Activated CD4-positive, alpha-beta memory T cell treated with anti-CD3 and anti-CD28 coated beads, Interleukin-2, amount 10 ng/mL, durations not matched to agents 7 days and 5 days (primary cell): ENCODE data around the gene SPTSSB. TPM values are rescaled to one million over a fixed set of nuclear protein-coding genes. Genes with fewer than 3 reads are reported as not detected.

Source experiments
- CTCF ChIA-PET: fragments of 350-600 bp; sonication (Branson Sonifier 250); formaldehyde crosslinking; loops from one replicate; lab custom pipeline; 2021; ENCODE audit warnings: antibody characterized with exemption, inconsistent platforms; lab: Charles Lee
- POLR2A ChIA-PET: fragments of 350-600 bp; sonication (Branson Sonifier 250); formaldehyde crosslinking; loops from one replicate; lab custom pipeline; 2021; ENCODE audit warnings: antibody characterized with exemption; lab: Charles Lee
- DNase-seq: peaks from one replicate; pipeline ENCODE4 v3.0.0-alpha.2; 2020
- H3K27ac Mint-ChIP-seq: one replicate; pipeline ENCODE4 v1.8.0; 2021; ENCODE audit warnings: mild to moderate bottlenecking, mixed read lengths
- H3K27me3 Mint-ChIP-seq: one replicate; pipeline ENCODE4 v1.8.0; 2021; ENCODE audit warnings: mixed read lengths
- H3K36me3 Mint-ChIP-seq: one replicate; pipeline ENCODE4 v1.8.0; 2021; ENCODE audit warnings: low read depth, mixed read lengths
- H3K4me1 Mint-ChIP-seq: one replicate; pipeline ENCODE4 v1.8.0; 2021; ENCODE audit warnings: mixed read lengths
- H3K4me3 Mint-ChIP-seq: one replicate; pipeline ENCODE4 v1.8.0; 2021; ENCODE audit warnings: mild to moderate bottlenecking, mixed read lengths
- H3K9me3 Mint-ChIP-seq: one replicate; pipeline ENCODE4 v1.8.0; 2021; ENCODE audit warnings: mixed read lengths
- total RNA-seq, 2 experiments: library from RNA; stranded (reverse); gene quantifications; one replicate each; pipeline ENCODE4 v1.2.3, GENCODE V29; 2021

Gene SPTSSB
- total RNA-seq, 2 experiments from 2014 or later: not detected

- H3K9me3 Mint-ChIP-seq: no peaks in the 10 kb centered on the region
- peak overlapping the region; percentile 54 for H3K4me3 Mint-ChIP-seq
- H3K27ac Mint-ChIP-seq: no peak overlapping the region
- H3K27me3 Mint-ChIP-seq: peaks cover 75% of the 10 kb centered on the region
- H3K36me3 Mint-ChIP-seq: no peaks in the 10 kb centered on the region
- POLR2A ChIA-PET: no interaction called here
- no peak for DNase-seq
- CTCF ChIA-PET: interaction anchor here (0.9 kb wide), 1 partner anchor 12 kb away, joined by 3 read pairs; no protein-coding TSS in a partner anchor
- H3K4me1 Mint-ChIP-seq: peaks cover 12% of the 10 kb centered on the region
Observed at GRCh38 chr3:161372321-161373260, 1.3 kb upstream of the SPTSSB start.

- CTCF ChIA-PET: no interaction called here
- DNase-seq: no peak
- Mint-ChIP-seq H3K9me3 (no peaks in the 10 kb centered on the region), H3K4me3 (no peak overlapping the region), H3K4me1 (peaks cover 12% of the 10 kb centered on the region), H3K27ac (no peak overlapping the region), H3K27me3 (peaks cover 70% of the 10 kb centered on the region), H3K36me3 (no peaks in the 10 kb centered on the region)
- POLR2A ChIA-PET: no interaction called here
Observed at GRCh38 chr3:161369531-161369930, 1.8 kb downstream of the SPTSSB start.

GRCh38 chr3:161366094-161366493 is 5.2 kb downstream of the SPTSSB start:
- Mint-ChIP-seq H3K4me3 (no peak overlapping the region), H3K36me3 (no peaks in the 10 kb centered on the region), H3K27ac (no peak overlapping the region), H3K4me1 (no peaks in the 10 kb centered on the region), H3K9me3 (no peaks in the 10 kb centered on the region), H3K27me3 (peaks cover 40% of the 10 kb centered on the region)
- ChIA-PET POLR2A (no interaction called here), CTCF (no interaction called here)
- no peak for DNase-seq

GRCh38 chr3:161358488-161358887 is 12.8 kb downstream of the SPTSSB start:
- H3K9me3 Mint-ChIP-seq: no peaks in the 10 kb centered on the region
- no peak for DNase-seq
- ChIA-PET POLR2A (no interaction called here), CTCF (interaction anchor here (1.2 kb wide), 1 partner anchor 12 kb away, joined by 3 read pairs; no protein-coding TSS in a partner anchor)
- H3K27me3 Mint-ChIP-seq: peaks cover 10% of the 10 kb centered on the region
- H3K27ac Mint-ChIP-seq: no peak overlapping the region
- H3K36me3 Mint-ChIP-seq: no peaks in the 10 kb centered on the region
- H3K4me3 Mint-ChIP-seq: no peak overlapping the region
- no peaks in the 10 kb centered on the region for H3K4me1 Mint-ChIP-seq

- Mint-ChIP-seq H3K27me3 (peaks cover 20% of the 10 kb centered on the region), H3K36me3 (no peaks in the 10 kb centered on the region), H3K27ac (no peak overlapping the region), H3K4me1 (no peaks in the 10 kb centered on the region), H3K4me3 (no peak overlapping the region), H3K9me3 (no peaks in the 10 kb centered on the region)
- POLR2A ChIA-PET: no interaction called here
- CTCF ChIA-PET: no interaction called here
- DNase-seq: no peak
Observed at GRCh38 chr3:161356287-161356686, 15.0 kb downstream of the SPTSSB start.

- Mint-ChIP-seq H3K4me1 (no peaks in the 10 kb centered on the region), H3K27ac (no peak overlapping the region), H3K9me3 (no peaks in the 10 kb centered on the region), H3K36me3 (no peaks in the 10 kb centered on the region), H3K4me3 (no peak overlapping the region), H3K27me3 (peaks cover 24% of the 10 kb centered on the region)
- ChIA-PET POLR2A (no interaction called here), CTCF (no interaction called here)
- no peak for DNase-seq
Observed at GRCh38 chr3:161355508-161355907, 15.8 kb downstream of the SPTSSB start.

GRCh38 chr3:161354554-161354953 is 16.8 kb downstream of the SPTSSB start:
- Mint-ChIP-seq H3K27me3 (peaks cover 29% of the 10 kb centered on the region), H3K27ac (no peak overlapping the region), H3K36me3 (no peaks in the 10 kb centered on the region), H3K9me3 (no peaks in the 10 kb centered on the region), H3K4me1 (peaks cover 5% of the 10 kb centered on the region), H3K4me3 (no peak overlapping the region)
- ChIA-PET POLR2A (no interaction called here), CTCF (no interaction called here)
- DNase-seq: no peak

GRCh38 chr3:161351330-161351729 is 20.0 kb downstream of the SPTSSB start:
- ChIA-PET CTCF (no interaction called here), POLR2A (no interaction called here)
- no peaks in the 10 kb centered on the region for H3K9me3 Mint-ChIP-seq
- H3K4me1 Mint-ChIP-seq: peaks cover 7% of the 10 kb centered on the region
- no peak overlapping the region for H3K27ac Mint-ChIP-seq
- no peak overlapping the region for H3K4me3 Mint-ChIP-seq
- H3K27me3 Mint-ChIP-seq: peaks cover 40% of the 10 kb centered on the region
- H3K36me3 Mint-ChIP-seq: no peaks in the 10 kb centered on the region
- DNase-seq: no peak

GRCh38 chr3:161350916-161351315 is 20.4 kb downstream of the SPTSSB start:
- H3K4me3 Mint-ChIP-seq: no peak overlapping the region
- peaks cover 38% of the 10 kb centered on the region for H3K27me3 Mint-ChIP-seq
- no peaks in the 10 kb centered on the region for H3K36me3 Mint-ChIP-seq
- no peak for DNase-seq
- H3K4me1 Mint-ChIP-seq: peaks cover 7% of the 10 kb centered on the region
- CTCF ChIA-PET: no interaction called here
- H3K27ac Mint-ChIP-seq: no peak overlapping the region
- H3K9me3 Mint-ChIP-seq: no peaks in the 10 kb centered on the region
- POLR2A ChIA-PET: no interaction called here

GRCh38 chr3:161349529-161350312 is 21.6 kb downstream of the SPTSSB start:
- peaks cover 7% of the 10 kb centered on the region for H3K4me1 Mint-ChIP-seq
- H3K36me3 Mint-ChIP-seq: no peaks in the 10 kb centered on the region
- no peaks in the 10 kb centered on the region for H3K9me3 Mint-ChIP-seq
- POLR2A ChIA-PET: no interaction called here
- CTCF ChIA-PET: interaction anchor here (0.6 kb wide), 1 partner anchor 41 kb away, joined by 3 read pairs; no protein-coding TSS in a partner anchor
- no peak overlapping the region for H3K27ac Mint-ChIP-seq
- H3K27me3 Mint-ChIP-seq: peaks cover 38% of the 10 kb centered on the region
- no peak for DNase-seq
- H3K4me3 Mint-ChIP-seq: no peak overlapping the region

- ChIA-PET CTCF (no interaction called here), POLR2A (no interaction called here)
- Mint-ChIP-seq H3K36me3 (no peaks in the 10 kb centered on the region), H3K27me3 (peaks cover 42% of the 10 kb centered on the region), H3K4me1 (peaks cover 7% of the 10 kb centered on the region), H3K27ac (no peak overlapping the region), H3K4me3 (no peak overlapping the region), H3K9me3 (no peaks in the 10 kb centered on the region)
- no peak for DNase-seq
Observed at GRCh38 chr3:161348796-161349400, 22.4 kb downstream of the SPTSSB start.

GRCh38 chr3:161347726-161348125 is 23.6 kb downstream of the SPTSSB start:
- Mint-ChIP-seq H3K27ac (no peak overlapping the region), H3K4me1 (peaks cover 7% of the 10 kb centered on the region), H3K4me3 (no peak overlapping the region), H3K36me3 (no peaks in the 10 kb centered on the region), H3K27me3 (peaks cover 46% of the 10 kb centered on the region), H3K9me3 (no peaks in the 10 kb centered on the region)
- ChIA-PET CTCF (no interaction called here), POLR2A (no interaction called here)
- DNase-seq: no peak

GRCh38 chr3:161345023-161345422 is 26.3 kb downstream of the SPTSSB start:
- POLR2A ChIA-PET: no interaction called here
- no peak for DNase-seq
- no peaks in the 10 kb centered on the region for H3K36me3 Mint-ChIP-seq
- H3K27ac Mint-ChIP-seq: no peak overlapping the region
- no peaks in the 10 kb centered on the region for H3K9me3 Mint-ChIP-seq
- H3K27me3 Mint-ChIP-seq: peaks cover 47% of the 10 kb centered on the region
- H3K4me1 Mint-ChIP-seq: peaks cover 6% of the 10 kb centered on the region
- CTCF ChIA-PET: no interaction called here
- no peak overlapping the region for H3K4me3 Mint-ChIP-seq
